ENCODE results near the gene PAQR9.

The PAQR9 gene

GRCh38 chr3:142931222-142931621 is 32.3 kb downstream of the PAQR9 start:
- no peaks in the 10 kb centered on the region; the same call in 1 of the 2 replicates for H3K36me3 ChIP-seq (ENCODE audit: insufficient read depth, low read length)

GRCh38 chr3:142930463-142930862 is 33.0 kb downstream of the PAQR9 start:
- peaks cover 2% of the 10 kb centered on the region; the same call in 1 of the 2 replicates for H3K9me3 ChIP-seq (ENCODE audit: control insufficient read depth, insufficient read depth, low read length)
- H3K4me1 ChIP-seq (ENCODE audit: insufficient read depth, low read length), result no peaks in the 10 kb centered on the region
- H3K36me3 ChIP-seq (ENCODE audit: insufficient read depth, low read length), result no peaks in the 10 kb centered on the region; the same call in 1 of the 2 replicates
- no peak overlapping the region for H3K9ac ChIP-seq (ENCODE audit: low read depth, low read length)

More at GRCh38 chr3:142931222-142931621, 32.3 kb downstream of the PAQR9 start:
- Histone ChIP-seq H3K4me1 (ENCODE audit: insufficient read depth, low read length) (no peaks in the 10 kb centered on the region), H3K9me3 (ENCODE audit: control insufficient read depth, insufficient read depth, low read length) (peaks cover 2% of the 10 kb centered on the region; the same call in 1 of the 2 replicates), H3K9ac (ENCODE audit: low read depth, low read length) (no peak overlapping the region)

GRCh38 chr3:142929890-142930289 is 33.6 kb downstream of the PAQR9 start:
- Histone ChIP-seq H3K4me1 (ENCODE audit: insufficient read depth, low read length) (no peaks in the 10 kb centered on the region), H3K9ac (ENCODE audit: low read depth, low read length) (no peak overlapping the region), H3K36me3 (ENCODE audit: insufficient read depth, low read length) (no peaks in the 10 kb centered on the region), H3K9me3 (ENCODE audit: control insufficient read depth, insufficient read depth, low read length) (no peaks in the 10 kb centered on the region)

- Histone ChIP-seq H3K9ac (ENCODE audit: low read depth, low read length) (no peak overlapping the region), H3K4me1 (ENCODE audit: insufficient read depth, low read length) (no peaks in the 10 kb centered on the region), H3K36me3 (ENCODE audit: insufficient read depth, low read length) (no peaks in the 10 kb centered on the region), H3K9me3 (ENCODE audit: control insufficient read depth, insufficient read depth, low read length) (no peaks in the 10 kb centered on the region)
Observed at GRCh38 chr3:142929109-142929508, 34.4 kb downstream of the PAQR9 start.

- Histone ChIP-seq H3K36me3 (ENCODE audit: insufficient read depth, low read length) (no peaks in the 10 kb centered on the region), H3K9me3 (ENCODE audit: control insufficient read depth, insufficient read depth, low read length) (no peaks in the 10 kb centered on the region; the same call in 1 of the 2 replicates), H3K9ac (ENCODE audit: low read depth, low read length) (no peak overlapping the region), H3K4me1 (ENCODE audit: insufficient read depth, low read length) (no peaks in the 10 kb centered on the region)
Observed at GRCh38 chr3:142926368-142926944, 37.0 kb downstream of the PAQR9 start.

- Histone ChIP-seq H3K36me3 (ENCODE audit: insufficient read depth, low read length) (no peaks in the 10 kb centered on the region), H3K9me3 (ENCODE audit: control insufficient read depth, insufficient read depth, low read length) (no peaks in the 10 kb centered on the region; the same call in 1 of the 2 replicates), H3K9ac (ENCODE audit: low read depth, low read length) (no peak overlapping the region), H3K4me1 (ENCODE audit: insufficient read depth, low read length) (no peaks in the 10 kb centered on the region)
Observed at GRCh38 chr3:142925140-142925539, 38.3 kb downstream of the PAQR9 start.

- Histone ChIP-seq H3K36me3 (ENCODE audit: insufficient read depth, low read length) (no peaks in the 10 kb centered on the region), H3K9me3 (ENCODE audit: control insufficient read depth, insufficient read depth, low read length) (no peaks in the 10 kb centered on the region; the same call in 1 of the 2 replicates), H3K4me1 (ENCODE audit: insufficient read depth, low read length) (no peaks in the 10 kb centered on the region), H3K9ac (ENCODE audit: low read depth, low read length) (no peak overlapping the region)
Observed at GRCh38 chr3:142923694-142924093, 39.8 kb downstream of the PAQR9 start.

- Histone ChIP-seq H3K4me1 (ENCODE audit: insufficient read depth, low read length) (no peaks in the 10 kb centered on the region), H3K9me3 (ENCODE audit: control insufficient read depth, insufficient read depth, low read length) (no peaks in the 10 kb centered on the region), H3K36me3 (ENCODE audit: insufficient read depth, low read length) (no peaks in the 10 kb centered on the region), H3K9ac (ENCODE audit: low read depth, low read length) (no peak overlapping the region)
Observed at GRCh38 chr3:142916605-142917004, 46.9 kb downstream of the PAQR9 start.

GRCh38 chr3:142915636-142916035 is 47.8 kb downstream of the PAQR9 start:
- Histone ChIP-seq H3K4me1 (ENCODE audit: insufficient read depth, low read length) (no peaks in the 10 kb centered on the region), H3K36me3 (ENCODE audit: insufficient read depth, low read length) (no peaks in the 10 kb centered on the region), H3K9me3 (ENCODE audit: control insufficient read depth, insufficient read depth, low read length) (no peaks in the 10 kb centered on the region), H3K9ac (ENCODE audit: low read depth, low read length) (no peak overlapping the region)

GRCh38 chr3:142914286-142914811 is 49.1 kb downstream of the PAQR9 start:
- Histone ChIP-seq H3K9me3 (ENCODE audit: control insufficient read depth, insufficient read depth, low read length) (no peaks in the 10 kb centered on the region), H3K9ac (ENCODE audit: low read depth, low read length) (no peak overlapping the region), H3K4me1 (ENCODE audit: insufficient read depth, low read length) (no peaks in the 10 kb centered on the region), H3K36me3 (ENCODE audit: insufficient read depth, low read length) (no peaks in the 10 kb centered on the region)

GRCh38 chr3:142913432-142913831 is 50.0 kb downstream of the PAQR9 start:
- Histone ChIP-seq H3K9me3 (ENCODE audit: control insufficient read depth, insufficient read depth, low read length) (no peaks in the 10 kb centered on the region), H3K9ac (ENCODE audit: low read depth, low read length) (no peak overlapping the region), H3K4me1 (ENCODE audit: insufficient read depth, low read length) (no peaks in the 10 kb centered on the region), H3K36me3 (ENCODE audit: insufficient read depth, low read length) (no peaks in the 10 kb centered on the region)

- H3K9ac ChIP-seq (ENCODE audit: low read depth, low read length), result no peak overlapping the region
- no peaks in the 10 kb centered on the region for H3K4me1 ChIP-seq (ENCODE audit: insufficient read depth, low read length)
- no peaks in the 10 kb centered on the region for H3K9me3 ChIP-seq (ENCODE audit: control insufficient read depth, insufficient read depth, low read length)
- no peaks in the 10 kb centered on the region for H3K36me3 ChIP-seq (ENCODE audit: insufficient read depth, low read length)
Observed at GRCh38 chr3:142912402-142913172, 50.9 kb downstream of the PAQR9 start.
